Endothelial cell of umbilical vein (primary cell): Measurements from ENCODE around the gene POLN. TPM values are rescaled to one million over a fixed set of nuclear protein-coding genes. Genes with fewer than 3 reads are reported as not detected.

Experiments
- BruUV-seq: library from RNA; stranded (reverse); fragments of 400-500 nt; replicated peaks from 2 replicates; lab custom pipeline; 2021; lab: Mats Ljungman, UMichigan
- CTCF ChIA-PET: fragments of 300-600, 350-600 bp; sonication (Branson Sonifier 250); formaldehyde crosslinking; loops from one replicate; lab custom pipeline; 2021; ENCODE audit warnings: antibody characterized with exemption, inconsistent platforms; lab: Charles Lee
- POLR2A ChIA-PET: fragments of 300-600, 350-600 bp; sonication (Branson Sonifier 250); formaldehyde crosslinking; loops from one replicate; lab custom pipeline; 2021; ENCODE audit warnings: antibody characterized with exemption, inconsistent platforms; lab: Charles Lee
- DNase-seq: peaks from one replicate; pipeline ENCODE4 v3.0.0-alpha.2; 2011; ENCODE audit warnings: low read depth, low spot score
- FAIRE-seq: peaks from 2 replicates; lab custom pipeline; 2011; peaks lifted over from hg19 to GRCh38; lab: Jason Lieb, UNC
- H2AFZ ChIP-seq: 2 replicates; pipeline ENCODE4 v1.6.0; 2012; ENCODE audit warnings: low read depth, low read length, control low read depth, inconsistent platforms
- H3K27ac ChIP-seq: 2 replicates; pipeline ENCODE4 v1.5.1; 2011; ENCODE audit warnings: low read depth, mild to moderate bottlenecking, control low read depth, low read length, moderate library complexity; ENCODE audit not compliant: insufficient read depth
- H3K27me3 ChIP-seq, 2 experiments: 2 replicates each; pipeline versions ENCODE4 v1.6.0 to v1.6.1; 2011; ENCODE audit warnings: low read length in 2 of 2, mixed read lengths in 1 of 2; ENCODE audit not compliant: control insufficient read depth in 2 of 2, insufficient read depth in 2 of 2
- H3K36me3 ChIP-seq, 2 experiments: 2 replicates in 1 of 2; 3 replicates in 1 of 2; pipeline ENCODE4 v1.5.1; 2011; ENCODE audit warnings: low read length in 2 of 2, mild to moderate bottlenecking in 1 of 2, moderate library complexity in 1 of 2; ENCODE audit not compliant: control insufficient read depth in 2 of 2, insufficient read depth in 2 of 2; ENCODE audit errors: extremely low read depth in 1 of 2
- H3K4me1 ChIP-seq: 3 replicates; pipeline ENCODE4 v1.5.1; 2011; ENCODE audit warnings: mild to moderate bottlenecking, low read length; ENCODE audit not compliant: control insufficient read depth, insufficient read depth; ENCODE audit errors: extremely low read depth
- H3K4me2 ChIP-seq: 2 replicates; pipeline ENCODE4 v1.6.1; 2011; ENCODE audit warnings: low read length, control low read depth, mixed read lengths; ENCODE audit not compliant: insufficient read depth
- H3K4me3 ChIP-seq, 3 experiments: fragments of 200-600 bp in 1 of 3; sonication (generic), shearing (Covaris generic) in 1 of 3; replicated peaks in 1 of 3; 2 replicates each; pipeline ENCODE4 v1.5.1; 2011 to 2016; ENCODE audit warnings: control low read depth in 3 of 3, low read length in 3 of 3, mild to moderate bottlenecking in 2 of 3, inconsistent platforms in 1 of 3, low read depth in 1 of 3, moderate library complexity in 1 of 3; ENCODE audit not compliant: insufficient read depth in 1 of 3
- H3K79me2 ChIP-seq: 2 replicates; pipeline ENCODE4 v1.6.0; 2012; ENCODE audit warnings: low read length, inconsistent platforms; ENCODE audit not compliant: control insufficient read depth, insufficient read depth
- H3K9ac ChIP-seq: replicated peaks from 2 replicates; pipeline ENCODE3; 2011; ENCODE audit warnings: low read length, control low read depth; ENCODE audit not compliant: insufficient read depth; ENCODE audit errors: extremely low read depth
- H3K9me1 ChIP-seq: replicated peaks from 3 replicates; pipeline ENCODE4 v1.6.0; 2011; ENCODE audit warnings: mild to moderate bottlenecking, low read length; ENCODE audit not compliant: control insufficient read depth, insufficient read depth; ENCODE audit errors: extremely low read depth
- H3K9me3 ChIP-seq: replicated peaks from 2 replicates; pipeline ENCODE4 v1.5.1; 2012; ENCODE audit warnings: low read length, inconsistent platforms; ENCODE audit not compliant: control insufficient read depth, insufficient read depth
- H4K20me1 ChIP-seq: replicated peaks from 2 replicates; pipeline ENCODE3; 2011; ENCODE audit warnings: mild to moderate bottlenecking, low read length; ENCODE audit not compliant: control insufficient read depth, insufficient read depth; ENCODE audit errors: extremely low read depth
- CTCF ChIP-seq, 2 donors: IDR thresholded peaks; 1 replicate in 1 of 2; 2 replicates in 1 of 2; pipeline ENCODE4 v1.5.1; 2011; ENCODE audit warnings: low read length in 2 of 2, mild to moderate bottlenecking in 2 of 2, moderate library complexity in 2 of 2, control low read depth in 1 of 2, inconsistent platforms in 1 of 2, low read depth in 1 of 2; ENCODE audit not compliant: insufficient read depth in 1 of 2; ENCODE audit errors: extremely low read depth in 1 of 2
- EZH2 ChIP-seq: IDR thresholded peaks from 2 replicates; pipeline ENCODE4 v1.6.1; 2012; ENCODE audit warnings: borderline replicate concordance, low read depth, mild to moderate bottlenecking, moderate library complexity, low read length, inconsistent platforms; ENCODE audit not compliant: severe bottlenecking
- FOS ChIP-seq: IDR thresholded peaks from 2 replicates; pipeline ENCODE4 v1.6.1; 2011; ENCODE audit warnings: mild to moderate bottlenecking, low read length, moderate library complexity, borderline replicate concordance; ENCODE audit not compliant: insufficient read depth
- GATA2 ChIP-seq: IDR thresholded peaks from 2 replicates; pipeline ENCODE4 v1.7.0; 2011; ENCODE audit warnings: low read depth, mild to moderate bottlenecking, moderate library complexity, mixed read lengths, low read length; ENCODE audit not compliant: insufficient read length, insufficient read depth
- JUN ChIP-seq: IDR thresholded peaks from 2 replicates; pipeline ENCODE4 v1.6.1; 2011; ENCODE audit warnings: borderline replicate concordance, low read depth; ENCODE audit not compliant: insufficient read length, insufficient read depth
- MYC ChIP-seq: IDR thresholded peaks from one replicate; pipeline ENCODE4 v1.6.1; 2011; ENCODE audit warnings: mild to moderate bottlenecking, low read depth, low read length
- POLR2A ChIP-seq: IDR thresholded peaks from 2 replicates; pipeline ENCODE4 v1.6.1; 2012; ENCODE audit warnings: low read depth, mild to moderate bottlenecking, control low read depth, low read length
- POLR2AphosphoS5 ChIP-seq: IDR thresholded peaks from 2 replicates; pipeline ENCODE4 v1.6.1; 2012; ENCODE audit warnings: low read depth, mild to moderate bottlenecking, control low read depth, low read length, moderate library complexity; ENCODE audit not compliant: insufficient read depth
- dilution Hi-C: fragments of 300-500 bp; cut with MboI; formaldehyde crosslinking; loops from one replicate; pipeline ENCODE4 v1.15.0; 2019; ENCODE audit warnings: low sequenced_read_pairs; ENCODE audit not compliant: extremely low pct_ligation_motif_present
- intact Hi-C: fragments of 100-400 bp; cut with micrococcal nuclease; formaldehyde crosslinking; loops from one replicate; pipeline ENCODE4 v1.10.0; 2022
- polyA plus RNA-seq, 4 experiments: library from polyadenylated mRNA; depleted of rRNA in 3 of 4; stranded (reverse) in 3 of 4; unstranded in 1 of 4; fragments of >200 nt; gene quantifications; 2 replicates each; pipeline versions ENCODE4 v1.2.1 to v1.2.3, GENCODE V29; 2011 to 2012; ENCODE audit warnings: missing spikeins in 1 of 4
- total RNA-seq: library from RNA; stranded (reverse); gene quantifications from 2 replicates; pipeline ENCODE4 v1.2.3, GENCODE V29; 2021
- TF ChIP-seq, protein P1 (sequence below): IDR thresholded peaks from 2 replicates; pipeline ENCODE4 v1.6.1; 2011; ENCODE audit not compliant: insufficient read depth, insufficient read length

Gene POLN
- total and polyA plus RNA-seq, 2 donors (not counting 3 experiments of a cell fraction or from before 2014, with no cell fraction given) = 1.3 to 4.2 TPM

GRCh38 chr4:2096073-2096609, 145.8 kb downstream of the POLN start:
- TF ChIP-seq EZH2 = no peak
- no peak for TF ChIP-seq JUN
- TF ChIP-seq CTCF (IDR thresholded peaks at IDR 0.05; ENCODE audit: extremely low read depth in 1 of 2, insufficient read depth in 1 of 2, low read depth in 1 of 2, low read length in 2 of 2) = no peak
- TF ChIP-seq GATA2 = no peak
- TF ChIP-seq POLR2AphosphoS5 = no peak
- TF ChIP-seq, protein P1, sequence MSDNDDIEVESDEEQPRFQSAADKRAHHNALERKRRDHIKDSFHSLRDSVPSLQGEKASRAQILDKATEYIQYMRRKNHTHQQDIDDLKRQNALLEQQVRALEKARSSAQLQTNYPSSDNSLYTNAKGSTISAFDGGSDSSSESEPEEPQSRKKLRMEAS = no peak
- no peak for TF ChIP-seq POLR2A
- no peak for TF ChIP-seq MYC
- no peak for TF ChIP-seq FOS
- H3K27me3 ChIP-seq = no peaks in the 10 kb centered on the region
- intact Hi-C loops (no loop called here), dilution Hi-C loops (no loop called here)
- H3K4me2 ChIP-seq = no peak overlapping the region
- H3K4me3 ChIP-seq = no peak overlapping the region
- no TSS peak for BruUV-seq
- H3K9me3 ChIP-seq = no peaks in the 10 kb centered on the region
- no peak overlapping the region for H3K9ac ChIP-seq
- no peaks in the 10 kb centered on the region for H3K4me1 ChIP-seq
- no peaks in the 10 kb centered on the region for H4K20me1 ChIP-seq
- ChIA-PET POLR2A (no interaction called here), CTCF (no interaction called here)
- H2AFZ ChIP-seq = no peak overlapping the region
- DNase-seq (no peak), FAIRE-seq (no peak)
- no peaks in the 10 kb centered on the region for H3K36me3 ChIP-seq
- no peaks in the 10 kb centered on the region for H3K79me2 ChIP-seq
- H3K9me1 ChIP-seq = no peaks in the 10 kb centered on the region
- H3K27ac ChIP-seq = no peak overlapping the region
